Vagina (tissue), 2 donors: Measurements from ENCODE around the gene LONRF2.

ENCODE experiments used
- CTCF ChIP-seq, 3 experiments: fragments of 450-650 bp in 2 of 3; fragments of 200-600 bp in 1 of 3; sonication (generic) in 1 of 3; IDR thresholded peaks; one replicate each; pipeline ENCODE4 v1.5.1; 2017 to 2019; ENCODE audit warnings: antibody characterized with exemption in 3 of 3, mild to moderate bottlenecking in 2 of 3, moderate library complexity in 2 of 3
- POLR2A ChIP-seq, 2 donors: fragments of 450-650 bp; IDR thresholded peaks; one replicate each; pipeline ENCODE4 v1.6.1; 2017; ENCODE audit warnings: antibody characterized with exemption in 2 of 2, mild to moderate bottlenecking in 2 of 2, moderate library complexity in 2 of 2
- POLR2AphosphoS5 ChIP-seq, 2 donors: sonication (generic); formaldehyde crosslinking; IDR thresholded peaks; one replicate each; pipeline ENCODE4 v1.9.0; 2017; ENCODE audit warnings: antibody characterized with exemption in 2 of 2, mild to moderate bottlenecking in 2 of 2, low read depth in 1 of 2; ENCODE audit not compliant: insufficient read depth in 1 of 2

DNA sequence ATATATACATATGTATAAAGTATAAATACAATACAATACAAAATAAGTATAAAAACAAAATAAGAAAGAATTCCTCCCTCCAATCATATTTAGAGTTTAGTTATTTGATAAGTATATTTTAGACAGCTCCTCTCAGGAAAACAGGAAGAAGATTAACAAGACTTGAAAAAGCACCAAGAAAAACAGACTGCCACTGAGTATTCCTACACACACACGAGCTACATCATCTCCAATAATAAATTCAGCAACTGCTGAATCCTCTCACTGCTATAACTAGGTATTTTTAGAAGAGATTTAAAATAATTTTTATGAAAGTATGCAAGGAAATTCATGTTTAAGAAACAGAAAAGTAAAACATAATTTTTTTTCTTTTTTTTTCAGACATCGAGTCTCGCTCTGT lies 13.0 kb downstream of the LONRF2 start:
- TF ChIP-seq CTCF (IDR thresholded peaks at IDR 0.05) (no peak), POLR2A (IDR thresholded peaks at IDR 0.05) (no peak), POLR2AphosphoS5 (IDR thresholded peaks at IDR 0.05; ENCODE audit: insufficient read depth in 1 of 2, low read depth in 1 of 2) (no peak)
